ENCODE results near the gene BAIAP2L2. TPM values are rescaled to one million over a fixed set of nuclear protein-coding genes. Genes with fewer than 3 reads are reported as not detected.

Gene BAIAP2L2
- total and polyA plus RNA-seq, 2 donors (not counting 1 experiment from before 2014, with no cell fraction given): 0.96 to 1.2 TPM

DNA sequence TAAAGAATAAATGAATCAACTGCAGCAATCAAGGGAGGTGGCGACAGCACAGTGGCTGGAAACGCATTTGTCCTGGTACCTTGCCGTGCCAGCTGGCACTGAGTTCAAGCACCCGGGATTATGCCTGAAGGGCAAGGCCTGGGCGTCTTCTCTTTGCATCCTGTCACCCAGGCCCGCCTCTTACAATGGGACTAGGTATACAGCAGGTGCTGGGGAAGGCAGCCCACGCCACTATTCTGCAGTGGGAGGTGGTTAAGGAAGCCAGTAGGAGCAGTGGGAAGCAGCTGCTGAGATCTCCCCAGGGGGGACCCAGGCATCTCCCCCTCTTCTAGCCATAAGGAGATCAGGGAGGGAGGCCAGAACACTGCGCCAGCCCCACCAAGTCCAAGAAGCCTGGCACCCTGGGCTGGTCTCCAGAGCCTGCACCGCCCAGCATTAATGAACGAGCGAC, 15.3 kb upstream of the BAIAP2L2 start:
- CTCF ChIA-PET: no interaction called here
- Histone ChIP-seq H3K4me3 (ENCODE audit: control extremely low read depth in 1 of 5, extremely low read depth in 1 of 5, insufficient read depth in 1 of 5, low read depth in 2 of 5, low read length in 4 of 5) (no peak overlapping the region), H3K9ac (ENCODE audit: low read length) (no peak overlapping the region), H3K27me3 (replicated peaks in 1 of 4; ENCODE audit: control extremely low read depth in 1 of 4, control insufficient read depth in 3 of 4, insufficient read depth in 4 of 4, low read length in 3 of 4) (no peaks in the 10 kb centered on the region), H3K36me3 (replicated peaks in 1 of 2; ENCODE audit: control extremely low read depth in 1 of 2, control insufficient read depth in 1 of 2, extremely low read depth in 1 of 2, insufficient read depth in 2 of 2, low read length in 1 of 2) (peaks cover 0 to 15% of the 10 kb centered on the region in 2 experiments), H3K9me3 (ENCODE audit: control extremely low read depth in 1 of 3, control insufficient read depth in 2 of 3, insufficient read depth in 1 of 3, low read length in 2 of 3) (no peaks in the 10 kb centered on the region), H3K4me2 (replicated peaks; ENCODE audit: low read depth, low read length, poor library complexity, severe bottlenecking) (no peak overlapping the region), H2AFZ (ENCODE audit: insufficient read depth, low read depth, low read length, poor library complexity, severe bottlenecking) (no peak overlapping the region), H3K27ac (ENCODE audit: low read length in 2 of 2) (no peak overlapping the region), H3K4me1 (ENCODE audit: control insufficient read depth in 2 of 2, insufficient read depth in 2 of 2, low read length in 2 of 2) (no peaks in the 10 kb centered on the region), H3K79me2 (ENCODE audit: control insufficient read depth, insufficient read depth, low read length) (no peaks in the 10 kb centered on the region), H4K20me1 (ENCODE audit: control insufficient read depth, insufficient read depth, low read length, poor library complexity, severe bottlenecking) (no peaks in the 10 kb centered on the region)
- intact Hi-C loops (cut with micrococcal nuclease): no loop called here
- Mint-ChIP-seq H3K4me1 (no peaks in the 10 kb centered on the region), H3K27me3 (no peaks in the 10 kb centered on the region), H3K4me3 (no peak overlapping the region), H3K9me3 (ENCODE audit: insufficient read depth) (no peaks in the 10 kb centered on the region), H3K27ac (no peak overlapping the region)
- WGBS (ENCODE audit: insufficient coverage): 99% methylated on average over 10 of the region's 11 CpGs
- no peak for DNase-seq
- POLR2A ChIA-PET: no interaction called here
- ATAC-seq (ENCODE audit: low read depth): no peak
- TF ChIP-seq EZH2 (IDR thresholded peaks at IDR 0.05; ENCODE audit: borderline replicate concordance, insufficient read depth, low read depth, low read length, poor library complexity, severe bottlenecking): no peak
- TF ChIP-seq, protein P1, sequence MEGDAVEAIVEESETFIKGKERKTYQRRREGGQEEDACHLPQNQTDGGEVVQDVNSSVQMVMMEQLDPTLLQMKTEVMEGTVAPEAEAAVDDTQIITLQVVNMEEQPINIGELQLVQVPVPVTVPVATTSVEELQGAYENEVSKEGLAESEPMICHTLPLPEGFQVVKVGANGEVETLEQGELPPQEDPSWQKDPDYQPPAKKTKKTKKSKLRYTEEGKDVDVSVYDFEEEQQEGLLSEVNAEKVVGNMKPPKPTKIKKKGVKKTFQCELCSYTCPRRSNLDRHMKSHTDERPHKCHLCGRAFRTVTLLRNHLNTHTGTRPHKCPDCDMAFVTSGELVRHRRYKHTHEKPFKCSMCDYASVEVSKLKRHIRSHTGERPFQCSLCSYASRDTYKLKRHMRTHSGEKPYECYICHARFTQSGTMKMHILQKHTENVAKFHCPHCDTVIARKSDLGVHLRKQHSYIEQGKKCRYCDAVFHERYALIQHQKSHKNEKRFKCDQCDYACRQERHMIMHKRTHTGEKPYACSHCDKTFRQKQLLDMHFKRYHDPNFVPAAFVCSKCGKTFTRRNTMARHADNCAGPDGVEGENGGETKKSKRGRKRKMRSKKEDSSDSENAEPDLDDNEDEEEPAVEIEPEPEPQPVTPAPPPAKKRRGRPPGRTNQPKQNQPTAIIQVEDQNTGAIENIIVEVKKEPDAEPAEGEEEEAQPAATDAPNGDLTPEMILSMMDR (IDR thresholded peaks at IDR 0.05): no peak

DNA sequence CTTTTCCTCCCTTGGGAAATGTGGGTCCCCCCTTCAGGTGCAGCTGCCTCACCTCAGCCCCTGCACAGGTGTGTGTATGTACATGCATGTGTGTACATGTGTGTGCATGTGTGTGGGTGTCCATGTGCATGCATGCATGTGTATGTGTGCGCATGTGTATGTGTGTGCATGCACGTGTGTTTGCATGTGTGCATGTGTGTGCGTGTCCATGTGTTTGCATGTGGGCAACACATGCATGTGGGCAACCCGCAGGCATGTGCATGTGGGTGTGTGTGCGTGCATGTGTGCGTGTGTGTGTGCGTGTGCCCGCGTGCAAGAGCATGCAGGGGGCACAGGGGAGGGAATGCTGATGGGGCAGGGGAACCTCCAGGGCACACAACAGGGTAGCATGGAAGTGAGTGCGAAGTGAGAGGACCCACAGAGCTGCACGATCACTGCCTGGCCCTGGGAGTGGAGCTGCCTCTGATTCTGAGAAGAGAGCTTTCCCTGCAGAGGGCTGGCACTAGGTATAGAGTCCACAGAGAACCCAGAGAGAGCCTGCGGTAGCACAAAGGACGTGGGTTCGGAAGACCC, 14.6 kb upstream of the BAIAP2L2 start:
- H3K9me3 ChIP-seq (ENCODE audit: control extremely low read depth in 1 of 3, control insufficient read depth in 2 of 3, insufficient read depth in 1 of 3, low read length in 2 of 3): no peaks in the 10 kb centered on the region
- H3K4me1 ChIP-seq (ENCODE audit: control insufficient read depth in 2 of 2, insufficient read depth in 2 of 2, low read length in 2 of 2): no peaks in the 10 kb centered on the region
- H3K9ac ChIP-seq (ENCODE audit: low read length): no peak overlapping the region
- DNase-seq: no peak
- intact Hi-C loops (cut with micrococcal nuclease): no loop called here
- H3K36me3 ChIP-seq (replicated peaks in 1 of 2; ENCODE audit: control extremely low read depth in 1 of 2, control insufficient read depth in 1 of 2, extremely low read depth in 1 of 2, insufficient read depth in 2 of 2, low read length in 1 of 2): peaks cover 0 to 15% of the 10 kb centered on the region in 2 experiments
- ChIA-PET POLR2A (no interaction called here), CTCF (no interaction called here)
- no peak overlapping the region for H2AFZ ChIP-seq (ENCODE audit: insufficient read depth, low read depth, low read length, poor library complexity, severe bottlenecking)
- no peaks in the 10 kb centered on the region for H3K4me1 Mint-ChIP-seq
- H3K4me2 ChIP-seq (replicated peaks; ENCODE audit: low read depth, low read length, poor library complexity, severe bottlenecking): no peak overlapping the region
- H3K4me3 ChIP-seq (ENCODE audit: control extremely low read depth in 1 of 5, extremely low read depth in 1 of 5, insufficient read depth in 1 of 5, low read depth in 2 of 5, low read length in 4 of 5): no peak overlapping the region
- ATAC-seq (ENCODE audit: low read depth): no peak
- H3K27me3 ChIP-seq (replicated peaks in 1 of 4; ENCODE audit: control extremely low read depth in 1 of 4, control insufficient read depth in 3 of 4, insufficient read depth in 4 of 4, low read length in 3 of 4): no peaks in the 10 kb centered on the region
- no peak overlapping the region for H3K27ac ChIP-seq (ENCODE audit: low read length in 2 of 2)
- H3K27me3 Mint-ChIP-seq: no peaks in the 10 kb centered on the region
- no peaks in the 10 kb centered on the region for H4K20me1 ChIP-seq (ENCODE audit: control insufficient read depth, insufficient read depth, low read length, poor library complexity, severe bottlenecking)
- WGBS (ENCODE audit: insufficient coverage): 96% methylated on average over 11 of the region's 14 CpGs
- H3K4me3 Mint-ChIP-seq: no peak overlapping the region
- no peak overlapping the region for H3K27ac Mint-ChIP-seq
- no peaks in the 10 kb centered on the region for H3K79me2 ChIP-seq (ENCODE audit: control insufficient read depth, insufficient read depth, low read length)
- TF ChIP-seq, protein P1 (IDR thresholded peaks at IDR 0.05): no peak
- no peak for TF ChIP-seq EZH2 (IDR thresholded peaks at IDR 0.05; ENCODE audit: borderline replicate concordance, insufficient read depth, low read depth, low read length, poor library complexity, severe bottlenecking)
- no peaks in the 10 kb centered on the region for H3K9me3 Mint-ChIP-seq (ENCODE audit: insufficient read depth)

Data from B cell (primary cell).